PC-3 (cell line): ENCODE measurements around the gene SMIM26. TPM values are rescaled to one million over a fixed set of nuclear protein-coding genes. Genes with fewer than 3 reads are reported as not detected.
A peak's percentile ranks its signal among the peaks of the same experiment; 100 is the strongest.
"Not testable (repeated sequence)": the region's sequence is repeated elsewhere in the genome, so short reads cannot be mapped to it uniquely, and the experiment has no call there.

Experiments
- ATAC-seq: fragments of 200-7000 bp; cut with Tn5 transposase; 2 replicates; pipeline ENCODE4 v1.9.1; 2020; ENCODE audit warnings: mild to moderate bottlenecking, moderate library complexity
- BruUV-seq: library from RNA; stranded (reverse); fragments of 400-500 nt; replicated peaks from 2 replicates; lab custom pipeline; 2021; lab: Mats Ljungman, UMichigan
- CTCF ChIA-PET: fragments of 300-600 bp; sonication (Branson Sonifier 250); formaldehyde crosslinking; loops from one replicate; lab custom pipeline; 2022; ENCODE audit warnings: antibody characterized with exemption; lab: Charles Lee
- POLR2A ChIA-PET: fragments of 300-600 bp; sonication (Branson Sonifier 250); formaldehyde crosslinking; loops from one replicate; lab custom pipeline; 2022; ENCODE audit warnings: antibody characterized with exemption; ENCODE audit not compliant: unreplicated experiment; lab: Charles Lee
- DNase-seq: peaks from one replicate; pipeline ENCODE4 v3.0.0-alpha.2; 2015
- H2AFZ ChIP-seq: fragments of 300-600 bp; sonication (generic); 2 replicates; pipeline ENCODE4 v1.6.0; 2016; ENCODE audit warnings: antibody characterized with exemption, low read length
- H3F3A ChIP-seq: fragments of 300-600 bp; sonication (generic); one replicate; pipeline ENCODE4 v1.6.0; 2017; ENCODE audit warnings: antibody characterized with exemption, low read length, control low read depth, mild to moderate bottlenecking; ENCODE audit not compliant: unreplicated experiment
- H3K27ac ChIP-seq: fragments of 300-600 bp; sonication (generic); 2 replicates; pipeline ENCODE4 v1.5.1; 2016; ENCODE audit warnings: mild to moderate bottlenecking, low read length
- H3K27me3 ChIP-seq: fragments of 300-600 bp; sonication (generic); 2 replicates; pipeline ENCODE4 v1.6.1; 2016; ENCODE audit warnings: low read length, mixed read lengths
- H3K36me3 ChIP-seq: fragments of 300-600 bp; sonication (generic); 2 replicates; pipeline ENCODE4 v1.6.1; 2016; ENCODE audit warnings: low read depth, mixed run types, low read length, mixed read lengths
- H3K4me1 ChIP-seq: fragments of 300-600 bp; sonication (generic); 2 replicates; pipeline ENCODE4 v1.5.1; 2016; ENCODE audit warnings: low read length; ENCODE audit not compliant: insufficient read depth
- H3K4me2 ChIP-seq: fragments of 300-600 bp; sonication (generic); 2 replicates; pipeline ENCODE4 v1.6.0; 2016; ENCODE audit warnings: low read length
- H3K4me3 ChIP-seq: fragments of 300-600 bp; sonication (generic); 2 replicates; pipeline ENCODE4 v1.5.1; 2016; ENCODE audit warnings: mild to moderate bottlenecking, low read length, mixed read lengths
- H3K79me2 ChIP-seq: fragments of 300-600 bp; sonication (generic); 2 replicates; pipeline ENCODE4 v1.6.1; 2017; ENCODE audit warnings: low read length, mixed read lengths
- H3K9ac ChIP-seq: fragments of 300-600 bp; sonication (generic); 2 replicates; pipeline ENCODE4 v1.6.0; 2016; ENCODE audit warnings: mild to moderate bottlenecking, low read length
- H3K9me2 ChIP-seq: fragments of 300-600 bp; sonication (generic); replicated peaks from 2 replicates; pipeline ENCODE4 v1.6.1; 2016; ENCODE audit warnings: mixed run types, low read length, mixed read lengths
- H3K9me3 ChIP-seq: fragments of 300-600 bp; sonication (generic); 2 replicates; pipeline ENCODE4 v1.6.1; 2016; ENCODE audit warnings: low read length, mixed read lengths
- H4K20me1 ChIP-seq: fragments of 300-600 bp; sonication (generic); 2 replicates; pipeline ENCODE4 v1.6.1; 2016; ENCODE audit warnings: low read length, mixed read lengths
- CTCF ChIP-seq: fragments of 300-600 bp; sonication (generic); conservative IDR thresholded peaks from 2 replicates; pipeline ENCODE4 v1.5.1; 2017; ENCODE audit warnings: antibody characterized with exemption, low read depth, mild to moderate bottlenecking, low read length
- EZH2 ChIP-seq: fragments of 300-600 bp; sonication (generic); IDR thresholded peaks from one replicate; pipeline ENCODE4 v1.6.1; 2017; ENCODE audit warnings: antibody characterized with exemption, mild to moderate bottlenecking, low read length; ENCODE audit not compliant: unreplicated experiment
- EZH2phosphoT487 ChIP-seq: fragments of 300-600 bp; sonication (generic); IDR thresholded peaks from 2 replicates; pipeline ENCODE4 v1.6.1; 2018; ENCODE audit warnings: mild to moderate bottlenecking, antibody characterized with exemption, low read length, borderline replicate concordance
- intact Hi-C: fragments of 100-400 bp; cut with micrococcal nuclease; formaldehyde crosslinking; loops from 2 replicates; pipeline ENCODE4 v1.9.0; 2023
- total RNA-seq: library from RNA; depleted of rRNA; stranded (reverse); fragments of >200 nt; gene quantifications from 2 replicates; pipeline ENCODE4 v1.2.3, GENCODE V29; 2014

SMIM26 gene
- total RNA-seq, 1 experiment from 2014 or later: 83.6 TPM

- Histone ChIP-seq H3K4me3 (peak overlapping the region; percentile 16; the same call in 1 of the 2 replicates), H3K4me2 (peak overlapping the region; percentile 55), H3K27me3 (no peaks in the 10 kb centered on the region), H3K36me3 (peaks cover 49% of the 10 kb centered on the region), H3K9me3 (no peaks in the 10 kb centered on the region), H2AFZ (peak overlapping the region; percentile 33; the same call in 1 of the 2 replicates), H3K9me2 (no peaks in the 10 kb centered on the region), H3K4me1 (peaks cover 31% of the 10 kb centered on the region), H3K27ac (peak overlapping the region; percentile 92), H4K20me1 (no peaks in the 10 kb centered on the region), H3K79me2 (no peaks in the 10 kb centered on the region), H3K9ac (peak overlapping the region; percentile 68), H3F3A (no peaks in the 10 kb centered on the region)
- ChIA-PET POLR2A (interaction anchor here (1.1 kb wide), 1 partner anchor 18 kb away, joined by 3 read pairs; no protein-coding TSS in a partner anchor), CTCF (no interaction called here)
- no TSS peak for BruUV-seq
- TF ChIP-seq CTCF (no peak), EZH2phosphoT487 (no peak)
- ATAC-seq (peak; percentile 98), DNase-seq (peak; percentile 96)
- intact Hi-C loops: no loop called here
These were observed 42.6 kb upstream of the SMIM26 start for GRCh38 chr20:18524646-18525045.

GRCh38 chr20:18526761-18527160, 40.5 kb upstream of the SMIM26 start:
- H4K20me1 ChIP-seq, H2AFZ ChIP-seq, H3K27me3 ChIP-seq, H3K79me2 ChIP-seq, CTCF ChIA-PET, H3K9me3 ChIP-seq, H3F3A ChIP-seq, H3K4me2 ChIP-seq, H3K4me3 ChIP-seq, H3K9me2 ChIP-seq, H3K9ac ChIP-seq, DNase-seq, ATAC-seq, BruUV-seq, H3K27ac ChIP-seq, intact Hi-C loops: not testable (repeated sequence)
- Histone ChIP-seq H3K36me3 (peaks cover 62% of the 10 kb centered on the region), H3K4me1 (peaks cover 31% of the 10 kb centered on the region)
- POLR2A ChIA-PET: interaction anchor here (0.7 kb wide), 1 partner anchor 101 kb away, joined by 4 read pairs; no protein-coding TSS in a partner anchor

- intact Hi-C loops: no loop called here
- no peak overlapping the region for H3K4me3 ChIP-seq
- no peak overlapping the region for H3K9ac ChIP-seq
- H3F3A ChIP-seq: no peaks in the 10 kb centered on the region
- no peaks in the 10 kb centered on the region for H4K20me1 ChIP-seq
- H3K4me1 ChIP-seq: peaks cover 31% of the 10 kb centered on the region
- peak overlapping the region; percentile 52 for H3K27ac ChIP-seq
- H3K36me3 ChIP-seq: peaks cover 68% of the 10 kb centered on the region
- TF ChIP-seq CTCF: no peak
- TF ChIP-seq EZH2: no peak
- no peak for TF ChIP-seq EZH2phosphoT487
- ChIA-PET CTCF (no interaction called here), POLR2A (interaction anchor here (0.7 kb wide), 1 partner anchor 100 kb away, joined by 4 read pairs; no protein-coding TSS in a partner anchor)
- H2AFZ ChIP-seq: no peak overlapping the region
- BruUV-seq: no TSS peak
- no peaks in the 10 kb centered on the region for H3K27me3 ChIP-seq
- no peaks in the 10 kb centered on the region for H3K79me2 ChIP-seq
- no peaks in the 10 kb centered on the region for H3K9me3 ChIP-seq
- DNase-seq (no peak), ATAC-seq (no peak)
- H3K9me2 ChIP-seq: no peaks in the 10 kb centered on the region
- H3K4me2 ChIP-seq: no peak overlapping the region
These were observed 39.9 kb upstream of the SMIM26 start for GRCh38 chr20:18527339-18527738.
